C1 segment of cervical spinal cord (tissue), 14 donors: ENCODE measurements around the gene PLXNB2.
A peak's percentile ranks its signal among the peaks of the same experiment; 100 is the strongest.

Experiments
- DNase-seq, 14 donors: peaks; one replicate each; lab custom pipeline; 2025; lab: John Stamatoyannopoulos, UW

Gene PLXNB2

DNA sequence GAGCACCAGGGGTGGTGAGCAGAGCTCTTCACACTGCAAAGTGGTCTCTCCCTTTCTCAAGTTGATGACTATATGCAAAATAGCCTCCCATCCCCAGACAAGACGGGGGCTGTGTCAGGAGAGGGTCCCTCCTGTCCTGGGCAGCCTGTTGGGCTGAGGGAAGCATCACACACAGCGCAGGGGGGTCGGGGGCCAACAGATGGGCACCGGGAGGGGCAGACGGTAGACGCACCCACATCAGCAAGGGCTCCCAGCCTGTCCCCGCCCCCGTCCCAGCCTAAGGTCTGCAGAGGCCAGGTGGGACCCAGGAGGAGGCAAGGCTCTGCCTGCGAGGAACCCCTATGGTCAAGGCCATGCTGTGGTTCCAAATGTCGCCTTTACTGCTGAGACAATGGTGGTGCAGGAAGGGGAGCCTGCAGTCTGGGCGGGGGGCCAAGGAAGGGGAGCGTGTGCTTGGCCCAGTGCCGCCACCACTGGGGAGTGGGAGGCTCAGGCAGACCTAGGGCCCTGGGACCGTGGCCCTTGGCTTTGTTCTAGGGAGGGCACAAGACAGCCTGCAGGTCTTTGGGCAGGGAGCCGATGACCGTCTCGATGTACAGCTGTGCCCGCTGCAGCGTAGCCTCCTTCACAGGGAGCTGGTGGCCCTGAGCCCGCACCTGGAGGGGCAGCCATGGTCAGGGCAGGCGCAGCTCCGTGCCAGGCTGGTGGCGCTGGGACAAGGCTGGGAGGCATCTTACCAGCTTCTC lies 4.3 kb upstream of the PLXNB2 start:
- no peak for DNase-seq

DNA sequence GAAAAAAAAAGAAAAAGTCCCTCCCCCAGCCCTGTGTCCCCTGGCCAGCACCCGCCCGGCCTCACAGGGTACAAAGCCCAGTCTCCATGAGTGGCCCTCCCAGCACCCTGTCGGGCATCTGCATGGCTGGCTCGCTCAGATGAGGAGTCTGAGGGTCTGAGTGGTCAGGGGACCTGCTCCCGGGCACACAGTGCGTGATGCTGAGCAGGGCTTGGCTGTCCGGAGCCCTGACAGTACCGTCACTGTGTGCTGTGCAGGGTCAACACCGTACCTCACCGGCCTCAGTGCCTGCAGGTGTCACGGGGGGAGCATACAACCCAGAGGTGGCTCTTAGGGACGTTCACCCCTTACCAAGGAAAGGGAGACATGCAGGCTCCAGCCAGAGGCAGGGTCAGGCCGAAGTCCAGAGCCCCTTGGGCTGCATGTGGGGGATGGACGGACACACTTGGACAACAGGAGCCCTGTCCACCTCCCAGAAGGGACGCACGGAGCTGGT lies 3.6 kb upstream of the PLXNB2 start:
- DNase-seq, result no peak

DNA sequence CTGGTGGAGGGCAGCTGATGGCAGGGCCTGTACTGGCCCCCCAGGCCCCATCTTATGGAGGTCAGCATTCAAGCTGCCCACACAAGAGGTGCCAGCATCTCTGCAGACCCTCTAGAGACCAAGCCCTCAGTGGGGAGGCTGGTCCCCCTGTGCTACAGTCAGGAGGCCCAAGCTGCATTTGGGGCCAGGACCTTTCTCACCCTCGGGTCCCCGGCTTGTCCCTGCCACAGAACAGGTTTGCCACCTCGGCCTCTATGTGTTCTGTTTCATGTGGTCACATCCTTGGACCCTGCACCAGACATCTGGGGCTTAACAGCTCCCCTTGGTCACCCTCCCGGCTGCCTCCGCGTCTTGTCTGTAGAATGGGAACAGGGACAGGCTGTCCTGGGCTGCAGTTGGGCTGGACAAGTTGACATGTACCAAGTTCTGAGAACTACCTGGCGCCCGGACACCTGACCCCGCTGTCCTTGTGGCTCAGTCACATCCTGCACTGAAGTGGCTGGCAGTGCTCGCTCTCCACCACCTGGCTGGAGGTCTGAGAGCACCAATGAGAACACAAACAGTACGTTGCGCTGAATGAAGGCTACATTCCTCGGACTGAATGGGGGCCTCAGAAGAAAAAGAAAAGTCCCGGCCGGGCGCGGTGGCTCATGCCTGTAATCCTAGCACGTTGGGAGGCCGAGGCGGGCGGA lies 2.7 kb upstream of the PLXNB2 start:
- DNase-seq, result no peak

DNA sequence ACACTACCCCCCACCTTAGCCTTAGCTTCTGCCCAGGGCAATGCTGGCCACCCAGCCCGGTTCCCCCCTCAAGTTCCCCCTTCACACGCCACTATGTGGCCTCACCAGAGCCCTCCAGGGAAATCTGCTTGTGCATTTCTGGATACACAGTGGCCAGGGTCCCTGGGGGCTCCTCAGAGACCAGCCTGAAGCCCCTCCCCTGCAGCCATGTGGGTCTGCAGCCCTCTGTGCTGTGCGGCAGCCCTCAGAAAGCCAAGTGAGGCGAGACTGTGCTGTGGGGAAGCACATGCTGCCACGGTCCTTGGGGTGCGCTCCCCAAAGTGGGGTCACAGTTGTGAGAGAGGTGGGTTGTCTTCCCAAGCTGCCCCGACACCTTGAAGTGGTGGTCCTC lies 2.1 kb upstream of the PLXNB2 start:
- DNase-seq, result no peak

DNA sequence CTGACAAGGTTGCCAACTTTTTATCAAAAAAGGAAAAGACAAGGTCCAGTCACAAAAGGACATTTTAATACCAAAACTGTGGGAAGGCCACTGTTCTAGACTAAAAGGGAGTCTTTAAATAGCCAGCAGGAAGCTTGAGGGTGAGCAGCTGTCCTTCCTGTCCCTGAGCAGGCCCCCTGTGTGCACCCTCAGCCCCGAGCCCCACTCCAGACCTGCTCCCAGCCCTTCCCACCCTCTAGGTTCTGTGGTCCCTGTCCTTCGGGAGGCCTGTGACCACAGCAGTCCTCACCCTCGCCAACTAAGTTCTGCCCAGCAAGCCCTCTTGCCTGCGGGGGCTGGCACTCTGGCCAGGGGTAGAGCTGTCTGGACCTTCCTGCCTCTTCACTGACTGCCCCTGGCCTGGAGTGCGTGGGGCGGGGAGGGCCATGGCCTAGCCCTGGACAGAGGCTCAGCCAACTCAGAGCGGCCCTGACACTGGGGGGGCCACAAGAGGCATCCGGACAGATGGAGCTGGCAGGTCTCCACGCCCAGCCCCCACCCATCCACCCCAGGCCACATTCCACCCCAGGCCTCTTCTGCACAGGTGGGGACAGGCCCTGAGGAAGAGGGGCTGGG lies 1.6 kb upstream of the PLXNB2 start:
- peak in 4 of 14 donors; percentile 26 to 49 (median 38) for DNase-seq

DNA sequence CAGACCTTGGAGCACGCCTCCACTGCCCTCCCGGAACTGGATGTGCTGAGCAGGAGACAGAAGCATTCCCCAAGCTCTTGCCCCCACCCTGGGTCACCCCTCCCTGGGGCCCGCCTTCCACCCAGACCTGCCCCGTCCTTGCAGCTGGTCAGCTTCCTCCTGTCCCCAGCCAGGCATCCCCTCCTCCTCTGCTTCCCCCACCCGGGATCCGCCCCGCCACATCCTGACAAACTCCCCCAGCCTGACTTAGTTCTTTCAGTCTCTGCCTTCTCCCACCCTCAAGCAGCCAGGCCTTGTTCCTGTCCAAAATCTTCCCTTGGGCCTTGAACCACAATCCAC lies 1.1 kb upstream of the PLXNB2 start:
- peak in 10 of 14 donors; percentile 7 to 74 (median 47) for DNase-seq

DNA sequence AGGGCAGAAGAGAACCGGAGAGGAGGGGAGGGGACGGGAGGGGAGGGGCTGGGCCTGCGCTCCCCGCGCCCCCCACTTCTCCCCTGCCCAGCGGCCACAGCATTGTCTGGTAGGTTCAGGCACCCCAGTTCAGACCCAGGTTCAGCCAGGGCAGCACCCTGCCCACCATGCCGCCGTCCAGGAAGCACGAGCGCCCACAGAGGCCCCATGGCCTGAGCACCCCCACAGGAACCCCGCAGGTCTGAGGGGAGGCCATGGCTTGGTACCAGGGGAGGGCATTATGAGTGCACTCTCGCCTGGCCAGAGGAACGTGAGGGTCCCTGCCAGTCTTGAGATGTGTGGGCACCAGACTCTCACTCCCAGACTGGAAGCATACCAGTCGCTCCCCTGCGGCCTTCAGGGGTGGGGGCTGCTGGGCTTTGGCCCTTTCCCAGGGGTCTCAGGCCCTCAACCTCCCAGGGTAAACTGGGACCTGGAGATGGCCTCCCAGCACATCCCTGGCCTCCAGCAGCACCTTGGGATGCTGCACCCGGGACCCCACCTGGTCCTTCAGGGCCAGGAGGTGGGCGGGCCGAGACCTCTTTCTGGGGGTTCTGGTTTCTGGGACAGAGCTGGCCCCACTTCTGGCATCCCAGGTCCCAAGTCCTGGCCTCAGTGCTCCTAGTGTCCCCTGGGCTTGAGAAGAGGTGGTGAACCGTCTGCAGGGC lies 597 bp upstream of the PLXNB2 start:
- DNase-seq, result peak in 3 of 14 donors; percentile 22 to 50 (median 47)

DNA sequence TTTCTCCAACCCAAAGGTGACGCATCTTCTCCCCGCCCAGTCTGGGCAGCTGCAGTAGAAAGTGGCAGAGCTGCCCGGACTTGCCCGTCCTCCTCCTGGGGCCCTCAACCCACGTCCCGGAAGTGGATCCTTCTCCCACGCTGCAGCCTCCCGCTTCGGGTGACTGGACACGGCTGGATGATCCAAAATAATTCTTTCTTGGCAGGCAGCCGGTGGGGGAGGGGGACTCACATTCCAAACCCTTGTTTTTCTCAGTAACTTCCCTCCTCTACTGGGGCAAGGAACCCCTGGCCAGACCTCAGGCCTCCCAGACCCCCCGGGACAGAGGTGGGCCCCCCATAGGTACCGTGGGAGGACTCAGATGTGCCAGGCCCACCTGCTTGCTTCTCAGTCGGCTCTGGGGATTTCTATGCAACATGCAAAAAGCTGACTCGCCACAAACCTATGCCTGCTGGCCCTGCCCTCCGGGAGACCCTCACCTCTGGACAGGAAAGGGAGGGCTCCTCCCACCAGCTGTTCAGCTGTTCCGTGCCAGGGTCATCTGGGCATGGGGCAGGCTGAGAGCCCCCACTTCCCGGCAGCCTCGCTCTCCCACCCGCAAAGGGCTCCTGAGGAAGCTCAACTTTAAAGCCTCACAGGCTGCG lies 1.4 kb downstream of the PLXNB2 start:
- DNase-seq, result peak in 10 of 14 donors; percentile 5 to 86 (median 53)

DNA sequence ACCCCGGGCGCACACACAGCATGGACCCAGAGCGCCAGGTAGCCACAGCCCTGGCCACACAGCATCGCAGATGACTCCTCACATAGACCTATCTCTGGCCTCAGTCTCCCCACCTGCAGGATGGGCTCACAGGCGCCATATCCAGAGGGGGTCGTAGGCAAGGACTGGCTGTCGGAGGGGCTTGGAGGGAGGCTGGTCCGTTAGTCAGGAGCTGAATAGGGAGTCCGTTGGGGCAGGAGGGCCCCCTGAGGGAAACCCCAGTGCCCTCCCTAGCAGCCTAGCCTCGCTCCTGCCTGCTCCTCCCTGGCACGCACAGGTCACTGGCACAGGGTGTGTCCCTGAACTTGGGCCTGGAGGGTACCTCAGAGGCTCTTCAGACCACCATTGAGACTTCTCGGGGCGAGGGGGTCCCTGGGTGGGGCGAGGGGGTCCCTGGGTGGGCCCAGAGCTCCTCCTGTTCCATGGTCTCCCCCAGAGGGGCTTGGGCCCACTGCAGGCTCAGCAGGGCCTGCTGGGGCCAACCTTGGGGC lies 2.0 kb downstream of the PLXNB2 start:
- peak in 1 of 14 donors; percentile 44 for DNase-seq

DNA sequence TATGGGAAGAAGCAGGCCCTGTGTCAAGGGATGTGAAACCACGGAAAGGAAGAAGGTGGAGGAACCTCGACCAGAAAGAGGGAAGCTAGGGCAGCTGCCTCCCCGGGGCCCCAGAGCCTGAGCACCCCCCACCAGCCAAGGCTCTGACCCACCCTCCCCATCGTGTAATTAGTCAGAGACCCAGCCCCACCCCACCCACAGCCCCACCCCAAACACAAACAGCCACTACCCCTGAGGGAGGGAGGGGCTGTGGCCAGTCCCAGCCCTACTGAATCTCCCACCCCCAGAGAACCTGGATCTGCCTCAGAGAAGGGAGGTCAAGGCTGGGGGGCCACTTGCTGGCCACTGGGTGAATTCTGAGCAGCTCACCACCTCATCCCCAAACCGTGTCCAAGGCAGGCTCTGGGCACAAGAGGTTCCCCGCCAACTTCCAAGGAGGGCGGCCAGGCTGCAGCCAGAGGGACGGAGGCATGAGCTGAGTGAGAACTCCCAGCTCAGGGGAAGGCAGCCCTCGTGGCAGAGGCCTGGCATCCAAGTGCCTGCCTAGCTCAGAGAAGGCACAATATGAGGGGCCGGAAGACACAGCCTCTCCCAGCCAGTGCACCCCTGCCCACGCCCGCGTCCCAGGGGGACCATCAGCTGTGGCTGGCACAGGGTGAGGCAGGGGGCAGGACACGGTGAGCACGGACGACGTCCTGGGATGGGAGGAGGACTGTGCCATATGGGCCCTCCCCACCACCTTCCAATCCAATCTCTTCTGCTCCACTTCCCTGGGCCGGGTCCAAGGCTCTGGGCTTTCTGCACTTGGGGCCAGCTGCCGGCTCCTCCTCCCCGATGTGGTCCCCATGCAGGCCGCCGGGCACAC lies 2.7 kb downstream of the PLXNB2 start:
- peak in 12 of 14 donors; percentile 20 to 94 (median 76) for DNase-seq

DNA sequence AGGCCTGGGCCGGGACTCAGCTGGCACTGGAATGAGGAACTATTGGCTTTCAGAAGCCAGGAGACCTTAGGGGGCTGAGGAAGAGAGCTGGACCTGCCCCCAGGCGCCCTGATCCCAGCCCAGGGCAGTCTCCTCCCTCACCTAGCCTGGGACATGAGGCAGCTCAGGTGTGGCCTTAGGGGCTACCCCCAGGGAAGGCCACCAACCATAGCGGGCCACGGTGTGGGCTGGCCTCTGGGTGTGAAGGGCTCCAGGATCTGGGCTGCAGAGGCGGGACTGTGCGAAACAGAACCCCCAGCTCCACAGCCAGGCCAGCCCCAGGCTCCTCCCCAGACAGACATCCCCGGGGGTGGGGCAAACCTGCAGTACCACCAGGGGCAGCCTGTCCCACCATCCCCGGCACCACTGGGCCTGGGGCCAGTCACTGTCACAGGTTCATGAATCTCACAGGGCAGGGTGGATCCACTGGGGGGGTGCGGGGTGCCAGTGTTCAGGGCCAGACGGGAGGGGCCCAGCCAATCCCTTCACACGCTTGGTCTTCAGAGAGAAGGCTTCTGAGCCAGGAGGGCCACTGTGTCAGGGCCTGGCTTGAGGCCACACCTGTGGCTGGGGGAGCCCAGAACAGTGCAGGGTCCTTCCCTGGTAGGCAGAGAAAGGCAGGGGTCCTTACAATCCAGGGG lies 3.5 kb downstream of the PLXNB2 start:
- DNase-seq, result peak in 10 of 14 donors; percentile 29 to 81 (median 64)

DNA sequence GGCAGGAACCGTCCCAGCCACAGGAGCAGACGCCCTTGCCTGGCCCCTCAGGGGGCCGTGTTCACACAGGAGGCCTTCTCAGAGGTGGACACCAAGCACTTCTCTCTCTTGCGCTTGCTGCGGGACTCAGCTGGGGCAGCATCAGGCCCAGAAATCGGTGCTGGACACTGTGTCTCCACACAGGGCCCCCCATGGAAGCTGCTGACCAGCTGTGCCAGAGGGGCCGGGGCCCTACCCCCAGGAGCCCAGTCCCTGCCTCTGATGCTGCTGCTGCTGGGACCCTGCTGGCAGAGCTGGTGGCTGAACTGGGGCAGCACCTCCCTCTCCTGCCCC lies 4.0 kb downstream of the PLXNB2 start:
- DNase-seq, result peak in 2 of 14 donors; percentile 49 to 69

DNA sequence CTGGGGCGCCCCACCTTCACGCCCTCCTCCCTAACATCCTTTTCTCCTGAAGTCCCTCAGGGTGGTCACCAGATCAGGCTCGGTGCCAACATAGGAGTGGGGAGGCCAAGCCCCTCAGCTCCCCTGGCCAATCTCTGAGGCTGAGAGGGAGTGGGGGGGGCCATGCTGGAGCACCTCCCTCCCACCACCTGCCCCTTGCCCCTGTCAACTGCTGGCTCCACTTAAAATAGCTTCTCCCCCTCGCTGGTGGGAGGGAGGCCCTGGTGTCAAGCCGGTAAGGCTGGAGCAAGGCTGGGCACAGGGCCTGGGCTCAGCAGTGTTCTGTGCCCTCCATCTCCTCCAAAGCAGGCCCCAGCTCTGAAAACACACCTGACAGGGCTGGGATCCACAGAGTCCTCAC lies 4.9 kb downstream of the PLXNB2 start:
- no peak for DNase-seq

DNA sequence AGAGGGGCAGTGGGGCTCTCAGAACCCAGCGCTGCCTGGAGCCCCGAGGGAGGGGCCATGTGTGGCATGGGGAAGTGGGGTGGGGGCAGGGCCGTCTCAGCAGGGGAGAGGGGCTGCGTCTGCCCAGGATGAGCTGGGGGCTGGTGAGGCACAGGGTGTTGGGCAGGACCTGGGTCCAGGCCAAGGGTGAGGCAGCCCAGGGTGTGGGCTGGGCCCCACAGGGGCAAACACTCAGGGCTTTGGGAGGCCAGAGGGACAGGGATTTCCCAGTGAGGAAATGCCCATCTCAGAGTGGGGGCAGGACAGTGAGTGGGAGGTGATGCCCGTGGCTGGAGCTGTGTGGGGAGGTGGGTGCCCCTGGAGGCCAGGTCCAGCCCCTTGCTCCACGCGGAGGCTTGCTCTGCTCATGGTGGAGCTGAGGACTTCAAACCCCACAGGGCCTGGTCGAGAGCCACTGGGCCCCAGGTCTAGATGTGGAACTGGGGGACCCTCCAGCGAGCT lies 5.4 kb downstream of the PLXNB2 start:
- DNase-seq, result peak in 2 of 14 donors; percentile 25 to 37

DNA sequence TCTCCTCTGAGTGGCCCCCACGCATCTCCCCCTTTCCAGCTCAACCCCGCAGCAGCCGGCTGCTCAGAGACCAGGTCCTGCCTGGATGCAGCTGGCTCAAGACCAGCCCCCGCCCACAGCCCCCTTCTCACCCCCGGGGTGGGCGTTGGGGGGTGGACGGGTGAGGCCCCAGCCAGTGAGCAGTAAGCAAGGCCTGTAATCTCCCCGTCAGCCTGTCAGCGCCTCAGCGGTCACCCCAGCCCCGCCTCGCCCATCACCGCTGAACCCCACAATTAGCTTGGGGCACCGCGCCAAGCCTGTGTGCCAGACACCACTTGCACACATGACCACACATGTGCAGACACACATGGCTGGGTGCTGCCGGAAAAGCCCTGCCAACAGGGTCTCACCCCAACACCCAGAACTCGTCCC lies 5.9 kb downstream of the PLXNB2 start:
- no peak for DNase-seq

DNA sequence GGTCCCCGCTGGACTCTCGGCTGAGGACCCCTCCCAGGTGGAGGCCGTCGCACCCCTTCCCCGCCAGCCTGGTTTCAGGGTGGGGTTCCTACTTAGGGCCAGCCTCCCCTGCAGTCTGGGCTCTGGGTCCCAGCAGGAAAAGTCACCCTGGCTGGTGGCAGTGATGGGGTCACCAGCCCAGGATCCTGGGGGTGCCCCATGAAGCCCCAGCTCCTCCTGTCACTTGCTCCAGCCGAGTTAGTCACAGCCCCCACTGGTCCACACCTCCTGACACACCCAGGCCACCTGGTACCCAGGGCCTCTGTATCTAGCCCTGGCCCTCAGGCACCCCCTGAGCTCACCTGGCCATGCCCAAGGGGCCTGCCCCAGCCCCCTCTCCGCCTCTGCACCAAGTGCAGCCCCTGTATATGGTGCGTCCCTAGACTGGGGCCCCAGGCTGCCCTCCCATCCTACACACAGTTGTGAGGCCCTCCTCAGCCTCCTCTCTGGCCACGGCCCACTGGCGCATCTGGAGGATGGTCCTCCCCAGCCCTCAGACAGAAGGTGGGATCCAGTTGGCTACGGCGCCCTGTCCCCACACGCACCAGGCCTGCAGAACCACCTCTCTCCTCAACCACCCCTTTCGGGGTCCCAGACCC lies 6.7 kb downstream of the PLXNB2 start:
- no peak for DNase-seq

DNA sequence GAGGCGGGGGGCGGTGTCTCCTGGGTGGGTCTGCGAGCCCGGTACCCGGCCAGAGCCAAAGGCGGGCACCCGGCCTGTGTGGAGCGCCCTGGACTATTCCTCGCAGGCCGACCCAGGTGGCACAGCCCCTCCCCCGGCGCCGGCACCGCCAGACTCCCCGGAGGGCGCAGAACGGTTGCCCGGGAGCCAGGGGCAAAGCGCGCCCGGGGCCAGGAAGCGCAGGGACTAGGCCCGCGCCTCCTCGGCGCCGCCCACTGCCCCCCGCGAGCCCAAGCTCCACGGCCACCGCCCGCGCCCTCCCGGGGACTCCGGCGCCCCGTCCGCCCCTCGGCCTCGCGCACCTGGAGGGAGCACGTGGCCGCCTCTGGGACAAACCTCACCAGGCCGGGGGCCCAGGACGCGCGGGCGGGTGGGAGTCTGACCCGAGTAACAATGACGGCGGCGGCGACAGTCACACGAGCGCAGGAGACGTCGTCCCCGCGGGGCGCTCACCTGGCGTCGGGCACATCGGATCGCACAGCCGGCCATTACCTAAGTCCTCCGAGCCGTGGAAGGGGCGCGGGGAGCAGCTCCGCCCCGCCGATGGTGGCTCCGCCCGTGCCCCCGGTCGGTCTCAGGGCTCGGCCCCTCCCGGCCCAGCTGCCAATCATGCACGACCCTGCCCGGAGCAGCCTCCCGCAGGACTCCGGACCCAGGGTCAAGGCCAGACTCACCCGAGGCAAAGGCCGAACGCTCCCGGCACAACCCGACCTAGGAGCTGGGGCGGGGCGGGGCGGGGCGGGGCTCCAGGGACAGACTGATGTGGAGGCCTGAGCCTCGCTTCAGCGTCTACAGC lies 7.4 kb downstream of the PLXNB2 start:
- DNase-seq, result no peak
